ENCODE results near the gene LAMTOR4. TPM values are rescaled to one million over a fixed set of nuclear protein-coding genes. Genes with fewer than 3 reads are reported as not detected.

LAMTOR4 gene
- total RNA-seq, 1 donor from 2014 or later = 105 TPM

DNA sequence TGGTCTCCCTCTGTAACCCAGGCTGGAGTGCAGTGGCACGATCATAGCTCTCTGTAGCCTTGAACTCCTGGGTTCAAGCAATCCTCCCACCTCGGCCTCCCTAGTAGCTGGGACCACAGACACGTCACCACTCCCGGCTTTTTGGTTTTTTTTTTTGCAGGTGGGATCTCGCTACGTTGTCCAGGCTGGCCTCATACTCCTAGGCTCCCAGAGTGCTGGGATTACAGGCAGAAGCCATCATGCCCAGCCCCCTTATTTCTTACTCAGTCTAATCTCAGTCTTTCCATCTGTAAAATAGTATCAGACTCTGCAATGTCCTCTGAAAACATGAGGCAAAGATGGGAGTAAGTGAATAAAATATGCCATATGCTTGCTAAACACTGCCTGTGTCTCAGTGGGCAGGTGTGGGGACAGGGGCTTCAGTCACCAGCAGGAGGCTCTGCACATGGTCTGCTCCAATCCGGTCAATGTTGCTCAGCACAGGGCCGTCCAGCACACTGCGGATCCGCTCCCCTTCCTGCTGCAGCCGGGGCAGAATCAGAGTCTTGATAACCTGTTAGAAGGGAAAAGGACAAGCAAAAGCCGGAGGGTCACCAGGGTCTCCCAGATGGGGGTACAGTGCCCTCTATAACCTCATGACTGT is 39.1 kb upstream of the LAMTOR4 start:
- no peak for DNase-seq (ENCODE audit: low spot score in 2 of 2, unreplicated experiment in 2 of 2)
- TF ChIP-seq, protein P1, sequence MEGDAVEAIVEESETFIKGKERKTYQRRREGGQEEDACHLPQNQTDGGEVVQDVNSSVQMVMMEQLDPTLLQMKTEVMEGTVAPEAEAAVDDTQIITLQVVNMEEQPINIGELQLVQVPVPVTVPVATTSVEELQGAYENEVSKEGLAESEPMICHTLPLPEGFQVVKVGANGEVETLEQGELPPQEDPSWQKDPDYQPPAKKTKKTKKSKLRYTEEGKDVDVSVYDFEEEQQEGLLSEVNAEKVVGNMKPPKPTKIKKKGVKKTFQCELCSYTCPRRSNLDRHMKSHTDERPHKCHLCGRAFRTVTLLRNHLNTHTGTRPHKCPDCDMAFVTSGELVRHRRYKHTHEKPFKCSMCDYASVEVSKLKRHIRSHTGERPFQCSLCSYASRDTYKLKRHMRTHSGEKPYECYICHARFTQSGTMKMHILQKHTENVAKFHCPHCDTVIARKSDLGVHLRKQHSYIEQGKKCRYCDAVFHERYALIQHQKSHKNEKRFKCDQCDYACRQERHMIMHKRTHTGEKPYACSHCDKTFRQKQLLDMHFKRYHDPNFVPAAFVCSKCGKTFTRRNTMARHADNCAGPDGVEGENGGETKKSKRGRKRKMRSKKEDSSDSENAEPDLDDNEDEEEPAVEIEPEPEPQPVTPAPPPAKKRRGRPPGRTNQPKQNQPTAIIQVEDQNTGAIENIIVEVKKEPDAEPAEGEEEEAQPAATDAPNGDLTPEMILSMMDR (IDR thresholded peaks at IDR 0.05; ENCODE audit: unreplicated experiment) = no peak
- Mint-ChIP-seq H3K27me3 (ENCODE audit: low read depth) (no peaks in the 10 kb centered on the region), H3K4me1 (no peaks in the 10 kb centered on the region), H3K4me3 (no peak overlapping the region), H3K9me3 (no peaks in the 10 kb centered on the region), H3K27ac (no peak overlapping the region), H3K36me3 (peaks cover 22% of the 10 kb centered on the region)

- peaks cover 25% of the 10 kb centered on the region for H3K36me3 Mint-ChIP-seq
- no peak overlapping the region for H3K4me3 Mint-ChIP-seq
- no peaks in the 10 kb centered on the region for H3K27me3 Mint-ChIP-seq (ENCODE audit: low read depth)
- no peak overlapping the region for H3K27ac Mint-ChIP-seq
- H3K4me1 Mint-ChIP-seq = no peaks in the 10 kb centered on the region
- no peaks in the 10 kb centered on the region for H3K9me3 Mint-ChIP-seq
- no peak for DNase-seq (ENCODE audit: low spot score in 2 of 2, unreplicated experiment in 2 of 2)
- TF ChIP-seq, protein P1 (IDR thresholded peaks at IDR 0.05; ENCODE audit: unreplicated experiment) = no peak
Observed at GRCh38 chr7:100111156-100111555, 37.6 kb upstream of the LAMTOR4 start.

GRCh38 chr7:100111914-100112313 is 36.8 kb upstream of the LAMTOR4 start:
- Mint-ChIP-seq H3K9me3 (no peaks in the 10 kb centered on the region), H3K27me3 (ENCODE audit: low read depth) (no peaks in the 10 kb centered on the region), H3K27ac (no peak overlapping the region), H3K36me3 (peaks cover 29% of the 10 kb centered on the region), H3K4me3 (no peak overlapping the region), H3K4me1 (no peaks in the 10 kb centered on the region)
- DNase-seq (ENCODE audit: low spot score in 2 of 2, unreplicated experiment in 2 of 2) = no peak
- TF ChIP-seq, protein P1 (IDR thresholded peaks at IDR 0.05; ENCODE audit: unreplicated experiment) = no peak

GRCh38 chr7:100115026-100115425 is 33.7 kb upstream of the LAMTOR4 start:
- TF ChIP-seq, protein P1 (IDR thresholded peaks at IDR 0.05; ENCODE audit: unreplicated experiment) = no peak
- no peak overlapping the region for H3K4me3 Mint-ChIP-seq

GRCh38 chr7:100118388-100119071 is 30.2 kb upstream of the LAMTOR4 start:
- Mint-ChIP-seq H3K27ac (peak overlapping the region; percentile 99), H3K4me3 (peak overlapping the region; percentile 94), H3K27me3 (ENCODE audit: low read depth) (no peaks in the 10 kb centered on the region), H3K4me1 (peaks cover 17% of the 10 kb centered on the region), H3K36me3 (peaks cover 11% of the 10 kb centered on the region), H3K9me3 (no peaks in the 10 kb centered on the region)
- DNase-seq (ENCODE audit: low spot score in 2 of 2, unreplicated experiment in 2 of 2) = no peak
- TF ChIP-seq, protein P1 (IDR thresholded peaks at IDR 0.05; ENCODE audit: unreplicated experiment) = no peak

More at GRCh38 chr7:100115026-100115425, 33.7 kb upstream of the LAMTOR4 start:
- Mint-ChIP-seq H3K27ac (no peak overlapping the region), H3K9me3 (no peaks in the 10 kb centered on the region), H3K4me1 (peaks cover 9% of the 10 kb centered on the region), H3K36me3 (peaks cover 19% of the 10 kb centered on the region), H3K27me3 (ENCODE audit: low read depth) (no peaks in the 10 kb centered on the region)
- no peak for DNase-seq (ENCODE audit: low spot score in 2 of 2, unreplicated experiment in 2 of 2)

All from mesothelial cell of epicardium (in vitro differentiated cells).